HFF-Myc (cell line): ENCODE results near the gene SYT14.

ENCODE experiments used
- DNase-seq: peaks from one replicate; pipeline ENCODE4 v3.0.0-alpha.2; 2011; ENCODE audit warnings: low read depth; ENCODE audit errors: extremely low read depth
- H3K4me3 ChIP-seq: replicated peaks from 2 replicates; pipeline ENCODE4 v1.5.1; 2011; ENCODE audit warnings: low read depth, mild to moderate bottlenecking, control low read depth, low read length
- TF ChIP-seq, protein P1 (sequence below): IDR thresholded peaks from 2 replicates; pipeline ENCODE4 v1.5.1; 2012; ENCODE audit warnings: mild to moderate bottlenecking, low read depth, low read length, control low read depth; ENCODE audit errors: missing control alignments

SYT14 gene

DNA sequence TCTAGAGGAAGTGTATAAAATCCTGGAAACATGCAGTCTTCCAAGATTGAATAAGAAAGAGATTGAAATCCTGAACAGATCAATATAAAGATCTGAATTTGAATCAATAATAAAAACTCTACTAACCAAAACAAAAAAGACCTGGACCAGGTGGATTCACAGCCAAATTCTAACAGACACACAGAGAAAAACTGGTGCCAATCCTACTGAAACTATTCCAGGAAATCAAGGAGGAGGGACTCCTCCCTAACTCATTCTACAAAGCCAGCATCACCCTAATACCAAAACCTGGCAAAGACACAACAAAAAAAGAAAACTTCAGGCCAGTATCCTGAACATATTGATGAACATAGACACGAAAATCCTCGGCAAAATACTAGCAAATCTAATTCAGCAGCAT is 58.3 kb downstream of the SYT14 start:
- no peak for DNase-seq
- no peak overlapping the region for H3K4me3 ChIP-seq
- TF ChIP-seq, protein P1, sequence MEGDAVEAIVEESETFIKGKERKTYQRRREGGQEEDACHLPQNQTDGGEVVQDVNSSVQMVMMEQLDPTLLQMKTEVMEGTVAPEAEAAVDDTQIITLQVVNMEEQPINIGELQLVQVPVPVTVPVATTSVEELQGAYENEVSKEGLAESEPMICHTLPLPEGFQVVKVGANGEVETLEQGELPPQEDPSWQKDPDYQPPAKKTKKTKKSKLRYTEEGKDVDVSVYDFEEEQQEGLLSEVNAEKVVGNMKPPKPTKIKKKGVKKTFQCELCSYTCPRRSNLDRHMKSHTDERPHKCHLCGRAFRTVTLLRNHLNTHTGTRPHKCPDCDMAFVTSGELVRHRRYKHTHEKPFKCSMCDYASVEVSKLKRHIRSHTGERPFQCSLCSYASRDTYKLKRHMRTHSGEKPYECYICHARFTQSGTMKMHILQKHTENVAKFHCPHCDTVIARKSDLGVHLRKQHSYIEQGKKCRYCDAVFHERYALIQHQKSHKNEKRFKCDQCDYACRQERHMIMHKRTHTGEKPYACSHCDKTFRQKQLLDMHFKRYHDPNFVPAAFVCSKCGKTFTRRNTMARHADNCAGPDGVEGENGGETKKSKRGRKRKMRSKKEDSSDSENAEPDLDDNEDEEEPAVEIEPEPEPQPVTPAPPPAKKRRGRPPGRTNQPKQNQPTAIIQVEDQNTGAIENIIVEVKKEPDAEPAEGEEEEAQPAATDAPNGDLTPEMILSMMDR = no peak

DNA sequence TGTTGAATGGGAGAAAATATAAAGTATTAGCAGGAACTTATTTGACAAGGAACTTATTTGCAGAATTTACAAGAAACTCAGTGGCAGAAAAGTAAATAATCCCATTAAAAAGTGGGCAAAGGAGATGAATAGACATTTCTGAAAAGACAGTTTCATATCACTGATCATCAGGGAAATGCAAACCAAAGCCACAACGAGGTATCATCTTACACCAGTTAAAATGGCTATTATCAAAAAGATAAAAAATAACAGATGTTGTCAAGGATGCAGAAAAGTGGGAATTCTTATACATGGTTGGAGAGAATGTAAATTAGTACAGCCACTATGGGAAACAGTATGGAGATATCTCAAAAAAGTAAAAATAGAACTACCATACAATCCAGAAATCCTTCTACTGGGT is 61.0 kb downstream of the SYT14 start:
- H3K4me3 ChIP-seq = no peak overlapping the region
- TF ChIP-seq, protein P1 = no peak
- DNase-seq = no peak

DNA sequence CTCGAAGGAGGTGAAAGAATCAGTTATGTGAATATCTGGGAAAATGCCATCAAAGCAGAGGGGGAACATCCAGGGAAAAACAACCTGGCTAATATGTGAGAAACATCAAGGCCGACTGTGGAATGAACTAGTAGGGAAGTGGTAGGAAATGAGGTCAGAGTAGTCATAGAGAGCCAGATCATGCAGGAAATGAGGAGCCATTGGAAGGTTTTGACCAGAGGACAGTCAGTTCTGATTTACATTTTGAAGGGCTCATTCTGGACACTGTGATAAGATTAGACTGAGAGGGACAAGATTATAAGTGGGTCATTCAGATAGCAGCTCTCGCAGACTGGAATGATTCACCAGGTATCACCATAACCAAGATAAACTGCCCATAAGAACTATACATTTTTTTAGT is 63.7 kb downstream of the SYT14 start:
- H3K4me3 ChIP-seq = no peak overlapping the region
- no peak for DNase-seq
- TF ChIP-seq, protein P1 = no peak

DNA sequence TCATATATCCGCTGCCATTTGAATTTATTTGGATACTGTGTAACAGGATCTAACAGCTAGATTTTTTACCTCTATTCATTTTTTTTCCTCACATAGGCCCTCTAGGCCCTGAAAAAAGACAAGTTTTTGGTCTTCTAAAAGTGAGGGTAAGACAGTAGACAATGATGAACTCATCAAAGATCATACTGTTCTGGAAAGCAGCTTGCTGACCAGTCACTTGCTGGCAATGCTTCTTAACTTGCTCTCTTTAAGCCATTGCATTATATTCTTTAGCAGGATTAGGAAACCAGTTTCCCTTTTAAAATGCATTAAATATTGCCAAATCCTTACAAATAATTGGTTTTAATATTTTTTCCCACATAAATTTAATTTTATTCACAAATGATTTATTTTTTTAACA is 65.5 kb downstream of the SYT14 start:
- TF ChIP-seq, protein P1 = no peak
- DNase-seq = no peak
- no peak overlapping the region for H3K4me3 ChIP-seq

DNA sequence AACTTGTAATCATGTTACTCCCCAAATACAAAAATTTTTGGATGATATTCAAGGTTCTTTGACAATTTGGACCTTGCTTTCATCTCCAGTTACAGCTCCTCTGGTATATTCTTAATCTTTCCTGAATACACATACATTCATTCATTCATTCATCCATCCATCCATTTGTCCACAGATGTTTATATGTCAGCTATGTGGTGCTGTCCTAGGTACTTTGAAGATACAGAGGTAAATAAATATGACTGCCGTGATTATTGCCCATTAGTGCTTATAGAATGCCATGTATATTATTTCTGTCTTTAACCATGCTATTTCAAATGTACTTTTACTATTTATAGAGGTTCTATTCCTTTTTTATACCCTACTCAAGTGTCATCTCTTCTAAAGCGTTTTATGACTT is 72.1 kb downstream of the SYT14 start:
- H3K4me3 ChIP-seq = no peak overlapping the region
- DNase-seq = no peak
- TF ChIP-seq, protein P1 = no peak

DNA sequence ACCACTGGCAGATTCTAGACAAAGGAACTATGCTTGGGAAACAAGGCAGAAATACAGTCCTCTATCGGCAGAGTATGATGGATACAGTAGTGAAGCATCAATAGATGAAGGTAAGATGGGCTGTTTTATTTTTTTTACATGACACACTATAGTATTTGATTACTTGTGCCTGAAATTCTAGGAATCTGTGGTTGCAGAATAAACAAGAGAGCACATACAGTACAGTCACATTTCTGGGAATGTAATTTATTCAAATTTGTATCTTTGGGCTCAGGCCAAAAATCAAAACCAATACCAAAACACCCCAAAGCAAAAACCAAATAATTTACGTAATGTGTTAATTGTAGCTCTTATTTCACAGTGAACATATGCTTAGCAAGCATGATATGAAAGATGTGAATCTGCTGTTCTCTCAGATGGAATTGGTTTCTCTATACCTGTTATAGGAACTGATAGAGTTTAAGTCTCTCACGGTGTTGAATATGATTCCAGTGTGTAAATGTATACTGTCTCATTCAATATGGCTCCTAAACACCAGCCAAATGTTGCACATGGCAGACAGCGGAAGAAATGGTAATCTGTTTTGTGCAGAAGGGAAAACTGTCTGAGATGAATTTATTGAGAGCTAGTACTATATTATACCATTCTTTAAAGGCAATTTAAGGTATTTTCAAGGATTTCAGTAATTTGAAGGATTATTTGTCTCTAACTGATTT is 83.3 kb downstream of the SYT14 start:
- no peak overlapping the region for H3K4me3 ChIP-seq
- TF ChIP-seq, protein P1 = no peak
- DNase-seq = no peak

DNA sequence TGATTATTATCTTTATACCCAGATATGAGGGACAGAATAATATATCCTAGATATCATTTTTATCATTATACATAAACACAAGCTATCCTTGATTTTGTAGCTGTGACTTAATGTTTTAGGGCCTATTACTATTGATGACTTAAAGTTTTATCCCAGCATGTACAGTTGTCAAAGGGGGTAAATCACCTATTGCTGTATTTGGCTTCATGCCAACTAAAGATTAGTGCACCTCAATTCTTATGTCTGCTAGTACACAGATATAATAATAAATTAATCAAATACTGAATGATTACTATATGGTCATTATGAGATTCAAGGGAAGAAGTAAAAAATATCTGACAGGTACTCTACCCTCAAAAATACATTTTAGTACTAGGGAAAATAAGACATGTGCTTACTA is 84.0 kb downstream of the SYT14 start:
- TF ChIP-seq, protein P1 = no peak
- DNase-seq = no peak
- H3K4me3 ChIP-seq = no peak overlapping the region
